ENCODE measurements around the gene NUMB. TPM values are rescaled to one million over a fixed set of nuclear protein-coding genes. Genes with fewer than 3 reads are reported as not detected.

Gene NUMB
- total and polyA plus RNA-seq, 2 of the 13 experiments (the other 11 are each of a cell fraction or from before 2014, with no cell fraction given) = 20.3 to 71.1 TPM

- TF ChIP-seq HMGXB4 (CRISPR knock-in tag; IDR thresholded peaks at IDR 0.05; ENCODE audit: borderline replicate concordance in 1 of 2, low read depth in 1 of 2) = peak; percentile 21 to 76; a peak in 3 of 4 replicates
- peak; percentile 41; the same call in 1 of the 2 replicates for TF ChIP-seq RARA (CRISPR knock-in tag; IDR thresholded peaks at IDR 0.05)
- peak; percentile 79 for TF ChIP-seq CEBPZ (IDR thresholded peaks at IDR 0.05; ENCODE audit: low read length)
- peak; percentile 36; the same call in 1 of the 2 replicates for TF ChIP-seq NCOR1 (IDR thresholded peaks at IDR 0.05; ENCODE audit: borderline replicate concordance, low read length)
- TF ChIP-seq POLR2A (IDR thresholded peaks at IDR 0.05; ENCODE audit: insufficient read depth in 1 of 2, low read depth in 2 of 2, low read length in 2 of 2) = peak; percentile 74 to 82
- TF ChIP-seq KDM2A (CRISPR knock-in tag; IDR thresholded peaks at IDR 0.05; ENCODE audit: borderline replicate concordance, low read depth) = peak; percentile 63; the same call in 1 of the 2 replicates
- no peak for TF ChIP-seq TFDP1 (CRISPR knock-in tag; IDR thresholded peaks at IDR 0.05; ENCODE audit: borderline replicate concordance)
- TF ChIP-seq HNF4G (IDR thresholded peaks at IDR 0.05; ENCODE audit: borderline replicate concordance, low read depth, low read length) = 0 out of 2 replicates have a peak, but pooled peaks have one; percentile 21
- TF ChIP-seq HNF4G (CRISPR knock-in tag; IDR thresholded peaks at IDR 0.05; ENCODE audit: borderline replicate concordance, low read depth) = no peak
- peak; percentile 84 for TF ChIP-seq FOXK2 (IDR thresholded peaks at IDR 0.05)
- peak; percentile 27 for TF ChIP-seq HNRNPK (IDR thresholded peaks at IDR 0.05; ENCODE audit: low read depth, low read length, poor library complexity, severe bottlenecking)
- peak; percentile 40; the same call in 1 of the 2 replicates for TF ChIP-seq RAD21 (CRISPR knock-in tag; IDR thresholded peaks at IDR 0.05)
- TF ChIP-seq, protein P1, sequence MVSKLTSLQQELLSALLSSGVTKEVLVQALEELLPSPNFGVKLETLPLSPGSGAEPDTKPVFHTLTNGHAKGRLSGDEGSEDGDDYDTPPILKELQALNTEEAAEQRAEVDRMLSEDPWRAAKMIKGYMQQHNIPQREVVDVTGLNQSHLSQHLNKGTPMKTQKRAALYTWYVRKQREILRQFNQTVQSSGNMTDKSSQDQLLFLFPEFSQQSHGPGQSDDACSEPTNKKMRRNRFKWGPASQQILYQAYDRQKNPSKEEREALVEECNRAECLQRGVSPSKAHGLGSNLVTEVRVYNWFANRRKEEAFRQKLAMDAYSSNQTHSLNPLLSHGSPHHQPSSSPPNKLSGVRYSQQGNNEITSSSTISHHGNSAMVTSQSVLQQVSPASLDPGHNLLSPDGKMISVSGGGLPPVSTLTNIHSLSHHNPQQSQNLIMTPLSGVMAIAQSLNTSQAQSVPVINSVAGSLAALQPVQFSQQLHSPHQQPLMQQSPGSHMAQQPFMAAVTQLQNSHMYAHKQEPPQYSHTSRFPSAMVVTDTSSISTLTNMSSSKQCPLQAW (CRISPR knock-in tag; IDR thresholded peaks at IDR 0.05) = peak; percentile 54; the same call in 1 of the 2 replicates
- TF ChIP-seq CSRNP1 (CRISPR knock-in tag; IDR thresholded peaks at IDR 0.05) = 0 out of 2 replicates have a peak, but pooled peaks have one; percentile 44
These were observed at the start of gene NUMB (continued) for GRCh38 chr14:73458183-73458976.
